Suprapubic skin (tissue), 4 donors: Measurements from ENCODE around the gene ABTB1. TPM values are rescaled to one million over a fixed set of nuclear protein-coding genes. Genes with fewer than 3 reads are reported as not detected.

Source experiments
- DNase-seq, 2 donors: peaks; one replicate each; pipeline ENCODE4 v3.0.0-alpha.2; 2019; ENCODE audit warnings: low spot score in 2 of 2
- H3K27ac ChIP-seq: fragments of 200-600 bp; sonication (generic); one replicate; pipeline ENCODE4 v1.5.1; 2019
- H3K27me3 ChIP-seq: fragments of 200-600 bp; sonication (generic); one replicate; pipeline ENCODE4 v1.5.1; 2019
- H3K36me3 ChIP-seq: fragments of 200-600 bp; sonication (generic); one replicate; pipeline ENCODE4 v1.5.1; 2019
- H3K4me1 ChIP-seq: fragments of 200-600 bp; sonication (generic); one replicate; pipeline ENCODE4 v1.5.1; 2019
- H3K4me3 ChIP-seq: fragments of 200-600 bp; sonication (generic); one replicate; pipeline ENCODE4 v1.5.1; 2019; ENCODE audit warnings: mild to moderate bottlenecking
- H3K9me3 ChIP-seq: fragments of 200-600 bp; sonication (generic); one replicate; pipeline ENCODE4 v1.5.1; 2019
- CTCF ChIP-seq, 2 donors: fragments of 200-600 bp in 1 of 2; fragments of 450-650 bp in 1 of 2; sonication (generic) in 1 of 2; IDR thresholded peaks; one replicate each; pipeline ENCODE4 v1.5.1; 2016 to 2019; ENCODE audit warnings: antibody characterized with exemption in 2 of 2, mild to moderate bottlenecking in 1 of 2, moderate library complexity in 1 of 2
- EP300 ChIP-seq: sonication (generic); formaldehyde crosslinking; IDR thresholded peaks from one replicate; pipeline ENCODE4 v1.6.1; 2017; ENCODE audit warnings: antibody characterized with exemption
- POLR2A ChIP-seq, 2 donors: fragments of 450-650 bp; IDR thresholded peaks; one replicate each; pipeline ENCODE4 v1.6.1; 2017; ENCODE audit warnings: antibody characterized with exemption in 2 of 2, mild to moderate bottlenecking in 2 of 2, moderate library complexity in 2 of 2
- POLR2AphosphoS5 ChIP-seq, 3 donors: sonication (generic); formaldehyde crosslinking; IDR thresholded peaks; one replicate each; pipeline ENCODE4 v1.6.1; 2017; ENCODE audit warnings: antibody characterized with exemption in 3 of 3
- WGBS: methylation state at CpG from one replicate; pipeline ENCODE4 v1.1.5; 2018; 5-methylcytosine and 5-hydroxymethylcytosine counted together
- total RNA-seq, 4 donors: library from RNA; depleted of rRNA; stranded (reverse); fragments of >200 nt; gene quantifications; one replicate each; pipeline ENCODE4 v1.1.0, GENCODE V29; 2016

ABTB1 gene
- total RNA-seq, 4 donors from 2014 or later: 19.9 to 66.1 (median 35.8) TPM

GRCh38 chr3:127691974-127692373, 19.2 kb downstream of the ABTB1 start:
- H3K4me1 ChIP-seq: peaks cover 17% of the 10 kb centered on the region
- H3K36me3 ChIP-seq: peaks cover 7% of the 10 kb centered on the region
- TF ChIP-seq POLR2AphosphoS5 (IDR thresholded peaks at IDR 0.05) (no peak), EP300 (no peak), POLR2A (IDR thresholded peaks at IDR 0.05) (no peak), CTCF (IDR thresholded peaks at IDR 0.05) (no peak)
- DNase-seq: no peak
- no peaks in the 10 kb centered on the region for H3K9me3 ChIP-seq
- 86% methylated on average over 5 of the region's 6 CpGs for WGBS
- H3K4me3 ChIP-seq: no peak overlapping the region
- H3K27me3 ChIP-seq: no peaks in the 10 kb centered on the region
- H3K27ac ChIP-seq: no peak overlapping the region

- Histone ChIP-seq H3K4me3 (no peak overlapping the region), H3K9me3 (no peaks in the 10 kb centered on the region), H3K27me3 (no peaks in the 10 kb centered on the region), H3K36me3 (peaks cover 7% of the 10 kb centered on the region), H3K4me1 (peaks cover 25% of the 10 kb centered on the region), H3K27ac (no peak overlapping the region)
- no peak for TF ChIP-seq EP300
- TF ChIP-seq POLR2A (IDR thresholded peaks at IDR 0.05): no peak
- no peak for TF ChIP-seq POLR2AphosphoS5 (IDR thresholded peaks at IDR 0.05)
- TF ChIP-seq CTCF (IDR thresholded peaks at IDR 0.05): no peak
- DNase-seq: no peak
- 88% methylated on average over 21 of the region's 21 CpGs for WGBS
These were observed 20.0 kb downstream of the ABTB1 start for GRCh38 chr3:127692501-127693335.

- Histone ChIP-seq H3K36me3 (peaks cover 7% of the 10 kb centered on the region), H3K27me3 (no peaks in the 10 kb centered on the region), H3K9me3 (no peaks in the 10 kb centered on the region), H3K4me3 (no peak overlapping the region), H3K4me1 (peaks cover 31% of the 10 kb centered on the region), H3K27ac (no peak overlapping the region)
- TF ChIP-seq POLR2AphosphoS5 (IDR thresholded peaks at IDR 0.05): no peak
- no peak for TF ChIP-seq CTCF (IDR thresholded peaks at IDR 0.05)
- TF ChIP-seq EP300: no peak
- no peak for TF ChIP-seq POLR2A (IDR thresholded peaks at IDR 0.05)
- no peak for DNase-seq
- 83% methylated on average over 7 of the region's 7 CpGs for WGBS
These were observed 20.6 kb downstream of the ABTB1 start for GRCh38 chr3:127693336-127693843.

GRCh38 chr3:127694467-127695215, 21.9 kb downstream of the ABTB1 start:
- H3K27ac ChIP-seq: no peak overlapping the region
- H3K36me3 ChIP-seq: peaks cover 7% of the 10 kb centered on the region
- H3K27me3 ChIP-seq: no peaks in the 10 kb centered on the region
- DNase-seq: no peak
- H3K9me3 ChIP-seq: no peaks in the 10 kb centered on the region
- no peak for TF ChIP-seq POLR2AphosphoS5 (IDR thresholded peaks at IDR 0.05)
- TF ChIP-seq CTCF (IDR thresholded peaks at IDR 0.05): peak in 1 of 2 donors; percentile 32
- 85% methylated on average over 15 of the region's 17 CpGs for WGBS
- H3K4me3 ChIP-seq: no peak overlapping the region
- H3K4me1 ChIP-seq: peaks cover 38% of the 10 kb centered on the region
